HG02610 (cell line): ENCODE measurements around the gene NMBR.
"Not testable (repeated sequence)": the region's sequence is repeated elsewhere in the genome, so short reads cannot be mapped to it uniquely, and the experiment has no call there.

Source experiments
- ATAC-seq: cut with Tn5 transposase; IDR thresholded peaks from one replicate; pipeline ENCODE4 v1.9.1; 2021; ENCODE audit warnings: mild to moderate bottlenecking, moderate library complexity; ENCODE audit not compliant: unreplicated experiment

The NMBR gene

GRCh38 chr6:142155895-142156757 is 9.2 kb upstream of the NMBR start:
- peak; percentile 44 for ATAC-seq

DNA sequence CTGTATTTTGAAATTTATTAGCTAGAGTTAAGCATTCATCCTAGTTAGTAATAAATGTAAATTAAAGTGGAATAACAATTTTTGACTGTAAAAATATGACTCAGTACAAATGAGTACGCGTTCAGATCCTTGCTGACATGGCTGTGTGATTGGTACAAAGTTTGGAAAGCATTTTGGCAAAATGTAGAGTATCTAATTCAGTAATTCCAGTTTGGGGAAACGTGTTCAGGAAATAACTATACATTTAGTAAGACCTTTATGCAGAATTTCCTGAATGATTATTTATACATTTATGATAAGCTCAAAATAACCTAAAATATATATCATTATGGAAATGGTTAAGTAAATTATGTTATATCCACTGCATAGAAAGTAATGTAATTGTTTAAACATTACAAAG is 8.2 kb upstream of the NMBR start:
- no peak for ATAC-seq

DNA sequence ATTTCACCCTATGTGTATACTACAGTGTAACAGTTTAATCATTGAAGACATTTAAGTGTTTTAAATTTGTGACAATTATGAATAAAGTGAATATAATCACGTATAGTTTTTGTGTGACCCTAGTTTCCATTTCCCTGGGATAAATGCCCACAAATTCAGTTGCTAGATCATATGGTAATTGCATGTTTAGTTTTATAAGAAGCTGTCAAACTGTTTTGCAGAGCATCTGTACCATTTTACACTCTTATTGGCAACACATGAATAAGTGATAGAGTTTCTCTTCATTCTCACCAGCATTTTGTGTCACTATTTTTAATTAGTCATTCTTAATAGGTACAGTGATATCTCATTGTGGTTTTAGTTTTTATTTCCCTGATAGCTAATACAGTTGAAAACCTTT is 7.4 kb upstream of the NMBR start:
- no peak for ATAC-seq

DNA sequence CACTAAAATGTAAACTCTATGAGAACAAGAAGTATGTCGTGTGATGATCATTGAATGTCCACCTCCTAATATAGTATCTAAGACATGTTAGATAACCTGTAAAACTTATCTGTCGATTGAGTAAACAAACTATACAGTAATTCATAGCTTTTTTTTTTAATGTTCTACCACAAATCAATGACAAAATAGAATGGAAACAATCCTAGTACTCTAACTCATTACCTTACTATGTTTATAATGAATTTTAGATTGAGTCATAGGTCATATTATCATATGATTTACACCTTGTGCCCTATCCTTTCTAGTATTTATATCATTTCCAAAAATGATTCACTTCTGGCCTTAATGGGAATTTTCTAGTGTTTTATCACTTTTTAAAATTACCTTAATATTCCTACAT is 6.3 kb upstream of the NMBR start:
- ATAC-seq = no peak

GRCh38 chr6:142152746-142153145 is 5.8 kb upstream of the NMBR start:
- ATAC-seq = no peak

DNA sequence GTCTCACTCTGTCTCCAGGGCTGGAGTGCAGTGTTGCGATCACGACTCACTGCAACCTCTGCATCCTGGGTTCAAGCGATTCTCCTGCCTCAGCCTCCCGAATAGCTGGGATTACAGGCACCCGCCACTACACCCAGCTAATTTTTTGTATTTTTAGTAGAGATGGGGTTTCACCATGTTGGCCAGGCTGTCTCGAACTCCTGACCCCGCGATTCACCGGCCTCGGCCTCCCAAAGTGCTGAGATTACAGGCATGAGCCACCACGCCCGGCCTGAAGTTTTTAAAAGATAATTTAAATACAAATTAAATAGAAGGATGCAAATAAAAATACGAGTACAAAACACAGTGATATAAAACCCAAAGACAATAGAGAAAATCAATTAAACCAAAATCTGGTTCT is 5.4 kb downstream of the NMBR start:
- not testable (repeated sequence) for ATAC-seq

GRCh38 chr6:142138876-142139275 is 8.0 kb downstream of the NMBR start:
- no peak for ATAC-seq

- ATAC-seq = no peak
These were observed 14.3 kb downstream of the NMBR start, which contains the start of gene GJE1 for GRCh38 chr6:142132625-142133024. TSS of gene GJE1 (plus strand) at chr6:142132925. CDS start at chr6:142133159, 234 bp downstream.

- no peak for ATAC-seq
These were observed 16.1 kb downstream of the NMBR start for GRCh38 chr6:142130814-142131213.

- no peak for ATAC-seq
These were observed 25.6 kb downstream of the NMBR start for GRCh38 chr6:142121342-142121741.

GRCh38 chr6:142118925-142119324 is 28.0 kb downstream of the NMBR start:
- ATAC-seq = no peak

DNA sequence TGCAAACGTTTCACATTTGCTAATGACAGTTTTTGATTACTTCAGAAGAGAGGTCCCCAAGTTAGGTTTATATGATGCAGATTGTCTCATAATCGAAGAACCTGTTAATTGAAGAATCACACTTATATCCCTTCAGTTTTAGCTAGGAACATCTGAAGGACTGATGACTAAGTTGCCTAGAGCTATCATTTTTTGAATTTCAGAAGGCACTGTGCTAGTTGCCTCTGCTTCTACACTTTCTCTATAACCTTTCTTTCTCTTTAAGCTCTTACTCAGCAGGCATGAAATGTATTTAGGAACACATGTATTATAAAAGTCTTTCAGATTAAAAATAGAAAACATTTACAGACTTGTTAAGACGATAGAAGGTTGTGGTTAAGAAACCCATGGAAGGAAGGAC is 28.6 kb downstream of the NMBR start:
- ATAC-seq = no peak

DNA sequence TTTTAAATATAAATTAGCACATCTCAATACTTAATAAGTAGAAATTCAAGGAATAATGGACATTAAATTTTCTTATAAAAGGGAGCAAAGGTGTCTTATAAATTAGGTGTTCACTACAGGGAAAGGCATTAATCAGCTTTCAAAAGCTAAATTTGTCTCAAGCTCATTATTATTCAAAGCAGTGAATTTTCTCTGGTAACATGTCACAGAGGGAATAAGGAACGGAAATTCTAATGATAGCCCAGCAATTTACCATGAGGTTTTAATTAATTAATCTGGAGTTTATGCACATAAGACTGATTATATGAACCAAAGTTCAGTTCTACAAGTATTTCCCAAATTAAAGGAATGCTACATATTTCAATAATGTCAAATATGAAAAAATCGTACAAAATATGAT is 29.6 kb downstream of the NMBR start:
- ATAC-seq = no peak

- no peak for ATAC-seq
These were observed 34.4 kb downstream of the NMBR start for GRCh38 chr6:142112451-142113061.

GRCh38 chr6:142110820-142111219 is 36.1 kb downstream of the NMBR start:
- not testable (repeated sequence) for ATAC-seq

DNA sequence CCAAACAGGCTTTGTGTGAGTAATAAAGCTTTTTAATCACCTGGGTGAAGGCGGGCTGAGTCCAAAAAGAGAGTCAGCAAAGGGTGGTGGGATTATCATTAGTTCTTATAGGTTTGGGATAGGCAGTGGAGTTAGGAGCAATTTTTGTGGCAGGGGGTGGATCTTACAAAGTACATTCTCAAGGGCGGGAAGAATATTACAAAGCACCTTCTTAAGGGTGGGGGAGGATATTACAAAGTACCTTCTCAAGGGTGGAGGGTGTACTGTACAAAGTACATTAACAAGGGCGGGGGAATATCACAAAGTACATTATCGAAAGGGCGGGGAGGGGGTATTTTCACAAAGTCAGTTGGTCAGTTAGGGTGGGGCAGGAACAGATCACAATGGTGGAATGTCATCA is 42.1 kb downstream of the NMBR start:
- not testable (repeated sequence) for ATAC-seq

DNA sequence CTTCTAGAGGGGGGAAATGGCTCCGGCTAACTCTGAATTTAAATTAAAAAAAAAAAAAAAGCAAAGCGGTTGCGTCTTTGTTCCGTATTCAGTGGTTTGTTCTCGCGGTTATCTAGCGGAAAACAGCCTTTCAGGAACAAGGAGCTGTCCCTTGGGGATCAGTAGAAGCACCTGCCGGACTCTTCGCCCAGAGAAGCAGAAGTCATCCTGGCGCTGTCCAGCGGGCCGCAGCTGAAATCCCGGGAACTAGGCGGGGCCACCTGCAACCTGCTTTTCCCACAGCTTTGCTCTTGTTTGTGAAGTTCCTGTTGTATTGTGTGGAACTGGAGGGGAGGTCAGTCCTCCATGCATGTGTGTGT is 58.1 kb downstream of the NMBR start:
- no peak for ATAC-seq

GRCh38 chr6:142087950-142088857 is 58.7 kb downstream of the NMBR start:
- ATAC-seq = no peak

- ATAC-seq = no peak
These were observed 67.8 kb downstream of the NMBR start for GRCh38 chr6:142079130-142079529.

GRCh38 chr6:142075516-142076101 is 71.3 kb downstream of the NMBR start:
- ATAC-seq = no peak

DNA sequence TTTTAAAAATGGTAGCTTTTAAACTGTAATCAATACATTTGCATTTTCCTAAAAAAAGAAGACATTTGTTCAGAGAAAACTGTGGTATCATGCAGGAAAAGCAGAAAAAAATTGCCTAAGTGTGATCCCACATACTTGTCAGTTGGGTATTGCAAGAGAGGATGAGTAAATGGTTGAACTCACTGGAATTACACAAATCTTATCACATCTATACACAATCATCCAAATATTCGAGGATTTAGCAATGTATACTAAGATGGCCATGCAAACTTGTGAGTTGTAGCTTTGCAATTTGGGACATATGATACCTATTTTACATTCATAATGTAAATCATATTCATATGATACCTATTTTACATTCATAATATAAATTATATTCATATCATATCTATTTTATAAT is 72.4 kb downstream of the NMBR start:
- no peak for ATAC-seq
